DMS53 (cell line): ENCODE data around the gene CTSF.
"Not testable (repeated sequence)": the region's sequence is repeated elsewhere in the genome, so short reads cannot be mapped to it uniquely, and the experiment has no call there.

ENCODE experiments used
- DNase-seq: peaks from one replicate; lab custom pipeline; 2025; lab: John Stamatoyannopoulos, UW

CTSF gene

GRCh38 chr11:66589996-66590675 lies 21.7 kb upstream of the CTSF start:
- no peak for DNase-seq

GRCh38 chr11:66589315-66589714 lies 20.9 kb upstream of the CTSF start:
- not testable (repeated sequence) for DNase-seq

- DNase-seq, result no peak
These were observed 17.7 kb upstream of the CTSF start for GRCh38 chr11:66586136-66586535.

- DNase-seq, result not testable (repeated sequence)
These were observed 17.0 kb upstream of the CTSF start for GRCh38 chr11:66585447-66585846.

GRCh38 chr11:66582565-66583147 lies 14.2 kb upstream of the CTSF start:
- DNase-seq, result not testable (repeated sequence)

- DNase-seq, result no peak
These were observed 12.9 kb upstream of the CTSF start for GRCh38 chr11:66581261-66581660.

GRCh38 chr11:66580803-66581202 lies 12.4 kb upstream of the CTSF start:
- DNase-seq, result no peak

GRCh38 chr11:66579017-66579606 lies 10.7 kb upstream of the CTSF start:
- DNase-seq, result peak; percentile 75

GRCh38 chr11:66570850-66571180 lies 2.4 kb upstream of the CTSF start:
- no peak for DNase-seq

GRCh38 chr11:66570079-66570849 lies 1.9 kb upstream of the CTSF start:
- DNase-seq, result no peak

GRCh38 chr11:66569076-66569475 lies 670 bp upstream of the CTSF start:
- DNase-seq, result no peak

GRCh38 chr11:66567787-66568123 lies 651 bp downstream of the CTSF start:
- DNase-seq, result no peak

GRCh38 chr11:66566221-66566620 lies 2.2 kb downstream of the CTSF start:
- no peak for DNase-seq

- no peak for DNase-seq
These were observed 3.4 kb downstream of the CTSF start for GRCh38 chr11:66564984-66565383.

GRCh38 chr11:66564538-66564937 lies 3.9 kb downstream of the CTSF start:
- no peak for DNase-seq

- DNase-seq, result no peak
These were observed 4.6 kb downstream of the CTSF start for GRCh38 chr11:66563832-66564231.

GRCh38 chr11:66562907-66563583 lies 5.4 kb downstream of the CTSF start:
- DNase-seq, result no peak

GRCh38 chr11:66562275-66562674 lies 6.1 kb downstream of the CTSF start:
- DNase-seq, result no peak

- no peak for DNase-seq
These were observed 6.5 kb downstream of the CTSF start for GRCh38 chr11:66561975-66562248.

GRCh38 chr11:66561178-66561974 lies 7.0 kb downstream of the CTSF start:
- no peak for DNase-seq

GRCh38 chr11:66559866-66560676 lies 8.3 kb downstream of the CTSF start:
- no peak for DNase-seq
